Measurements from ENCODE around the gene CLSTN3.
"Not testable (repeated sequence)": the region's sequence is repeated elsewhere in the genome, so short reads cannot be mapped to it uniquely, and the experiment has no call there.

The CLSTN3 gene

DNA sequence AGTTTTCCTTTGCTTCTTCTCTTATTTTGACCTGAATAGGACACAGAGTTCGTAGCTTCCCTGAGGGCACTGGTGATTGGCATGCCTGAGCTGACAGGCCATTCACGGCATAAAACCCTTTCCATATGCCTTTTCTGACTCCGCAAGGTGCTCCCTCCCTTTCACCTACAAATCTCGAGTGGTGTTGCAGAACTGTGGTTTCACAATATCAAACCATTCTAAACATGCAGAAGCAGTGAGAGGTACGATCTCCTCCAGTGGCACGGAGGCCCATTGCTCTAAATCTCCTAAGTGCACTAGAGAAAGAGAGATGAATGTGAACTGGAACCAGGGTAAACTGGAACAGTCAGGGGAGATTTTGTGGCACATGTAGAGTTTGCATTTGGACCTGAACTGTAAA is 23.9 kb downstream of the CLSTN3 start:
- no peak for DNase-seq

DNA sequence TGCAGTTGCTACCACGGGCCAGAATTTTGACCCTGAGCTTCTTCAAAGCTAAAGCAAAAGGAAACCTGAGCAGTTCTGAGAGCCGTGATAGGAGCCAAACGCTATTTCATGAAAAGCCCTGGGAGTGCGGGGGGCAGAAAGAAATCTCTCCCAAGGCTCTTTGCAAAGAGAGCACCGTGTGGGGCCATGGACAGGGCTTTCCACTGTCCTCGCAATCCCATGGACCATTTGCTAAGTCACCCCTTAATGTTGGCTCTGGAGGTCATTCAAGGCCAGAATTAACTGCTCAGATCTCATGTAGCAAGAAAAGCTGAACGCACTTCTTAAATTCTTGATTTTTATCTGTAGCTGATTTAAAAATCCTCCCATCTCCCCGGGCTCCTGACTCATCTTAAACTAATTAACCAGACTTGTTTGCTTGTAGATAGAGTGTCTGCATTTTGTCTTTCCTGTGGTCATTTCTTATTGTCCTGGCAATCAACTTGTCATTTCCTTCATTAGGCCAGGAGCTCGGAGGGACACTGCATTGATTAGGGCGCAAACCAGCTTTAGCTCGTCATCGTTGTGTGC is 24.8 kb downstream of the CLSTN3 start:
- DNase-seq = no peak

- no peak for DNase-seq
Measured at GRCh38 chr12:7155471-7156034, 25.4 kb downstream of the CLSTN3 start.

- DNase-seq = no peak
Measured at GRCh38 chr12:7156259-7157197, 26.4 kb downstream of the CLSTN3 start.

DNA sequence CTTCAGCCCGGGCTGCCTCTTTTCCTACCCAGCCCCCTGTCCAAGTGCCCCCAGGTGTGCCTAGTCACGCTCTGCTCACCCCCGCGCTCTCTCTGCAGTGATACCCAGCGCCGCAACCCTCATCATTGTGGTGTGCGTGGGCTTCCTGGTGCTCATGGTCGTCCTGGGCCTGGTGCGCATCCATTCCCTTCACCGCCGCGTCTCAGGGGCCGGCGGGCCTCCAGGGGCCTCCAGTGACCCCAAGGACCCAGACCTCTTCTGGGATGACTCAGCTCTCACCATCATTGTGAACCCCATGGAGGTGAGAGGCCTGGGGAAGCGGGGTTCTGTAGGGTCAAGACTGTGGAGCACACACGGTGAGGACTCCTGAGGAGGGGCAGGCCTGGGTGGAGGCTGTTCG is 27.2 kb downstream of the CLSTN3 start:
- no peak for DNase-seq

DNA sequence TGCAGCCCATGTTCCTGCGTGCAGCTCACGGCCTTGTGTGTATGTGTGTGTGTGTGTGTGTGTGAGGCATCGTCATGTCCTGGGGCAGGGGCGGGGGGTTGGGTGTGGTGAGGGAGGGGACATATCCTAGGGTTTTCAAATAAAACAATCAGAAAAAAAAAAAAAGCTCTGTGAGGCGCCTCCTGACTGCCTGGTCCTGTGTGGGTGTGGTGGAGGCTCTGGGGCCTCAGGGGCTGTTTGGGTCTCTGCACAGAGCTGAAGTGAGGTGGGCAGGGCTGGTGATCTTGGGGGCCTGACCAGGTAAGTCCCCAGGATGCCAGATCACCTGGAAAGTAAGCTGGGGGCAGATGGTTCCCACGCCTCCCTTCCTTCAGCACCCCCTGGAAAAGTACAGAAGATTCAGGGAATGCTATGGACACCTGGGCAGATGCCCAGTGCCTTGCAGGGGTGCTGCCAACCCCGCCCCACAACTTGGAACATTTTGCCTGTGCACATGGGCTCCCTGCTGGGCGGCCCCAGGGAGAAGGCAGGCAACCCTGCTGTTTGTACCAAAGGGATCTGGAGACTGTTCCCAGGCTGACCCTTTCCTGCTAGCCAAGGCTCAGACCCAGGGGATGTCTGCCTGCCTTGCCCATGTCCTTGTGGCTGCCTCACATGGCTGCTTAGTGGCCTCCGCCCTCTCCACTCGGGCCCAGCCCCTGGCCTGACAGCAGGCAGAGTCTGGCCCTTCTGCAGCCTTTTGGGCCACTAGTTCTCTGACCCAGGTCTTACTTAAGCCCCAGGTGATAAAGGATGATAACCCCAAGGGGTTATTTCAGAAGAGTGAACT is 28.8 kb downstream of the CLSTN3 start:
- DNase-seq = no peak

DNA sequence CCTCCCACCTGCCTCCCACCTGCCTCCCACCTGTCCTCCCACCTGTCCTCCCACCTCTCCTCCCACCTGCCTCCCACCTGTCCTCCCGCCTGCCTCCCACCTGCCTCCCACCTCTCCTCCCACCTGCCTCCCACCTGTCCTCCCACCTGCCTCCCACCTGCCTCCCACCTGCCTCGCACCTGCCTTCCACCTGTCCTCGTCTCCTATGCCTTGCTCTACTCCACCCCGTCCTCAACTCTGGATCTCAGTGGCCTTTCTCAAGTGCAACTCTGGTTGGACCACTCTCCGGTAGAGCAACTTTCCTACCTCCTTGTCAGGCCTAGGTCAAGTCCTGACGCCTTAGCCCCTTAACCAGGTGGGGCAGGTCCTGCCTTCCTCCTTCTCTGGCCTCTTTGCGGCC is 30.0 kb downstream of the CLSTN3 start:
- no peak for DNase-seq

GRCh38 chr12:7161327-7161726 is 31.2 kb downstream of the CLSTN3 start:
- DNase-seq = no peak

- DNase-seq = no peak
Measured at GRCh38 chr12:7161811-7162210, 31.6 kb downstream of the CLSTN3 start.

DNA sequence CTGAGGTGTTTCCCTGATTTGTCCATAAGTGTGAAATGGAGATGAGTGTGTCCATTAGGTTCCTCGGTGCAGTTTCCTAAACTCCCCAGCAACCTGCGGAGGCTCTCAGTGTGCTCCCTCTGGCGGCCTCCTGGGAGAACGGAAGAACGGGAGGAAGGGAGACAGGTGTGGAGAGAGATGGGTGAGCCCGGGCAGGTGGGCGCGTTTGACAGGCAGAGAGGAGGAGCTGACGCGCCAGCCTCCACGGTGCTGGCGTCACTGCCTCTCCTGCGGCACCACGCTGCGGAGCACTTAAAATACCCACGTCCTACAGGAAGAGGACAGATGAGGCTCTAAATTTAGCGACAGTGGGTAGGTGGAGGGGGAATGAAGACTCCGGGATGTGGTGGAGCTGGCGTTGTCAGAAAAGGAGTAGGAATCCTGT is 32.5 kb downstream of the CLSTN3 start:
- no peak for DNase-seq

DNA sequence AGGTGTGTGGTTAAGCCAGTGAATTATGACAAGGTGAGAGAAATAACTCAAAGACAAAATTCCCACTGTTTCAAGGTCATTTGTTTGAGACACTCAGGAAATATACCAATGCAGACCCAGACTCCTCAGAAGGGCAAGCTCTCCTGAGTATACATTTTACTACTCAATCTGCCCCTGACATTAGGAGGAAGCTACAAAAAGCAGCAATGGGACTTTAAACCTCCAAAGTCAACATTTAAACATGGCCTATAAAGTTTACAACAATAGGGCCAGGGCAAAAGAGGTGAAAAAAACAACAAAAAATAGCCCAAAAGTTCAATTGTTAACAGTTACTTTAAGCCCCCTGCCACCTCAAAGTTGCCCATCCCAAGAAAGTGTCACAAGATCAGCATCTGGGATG is 39.8 kb downstream of the CLSTN3 start:
- DNase-seq = no peak

- no peak for DNase-seq
Measured at GRCh38 chr12:7171854-7172253, 41.7 kb downstream of the CLSTN3 start.

DNA sequence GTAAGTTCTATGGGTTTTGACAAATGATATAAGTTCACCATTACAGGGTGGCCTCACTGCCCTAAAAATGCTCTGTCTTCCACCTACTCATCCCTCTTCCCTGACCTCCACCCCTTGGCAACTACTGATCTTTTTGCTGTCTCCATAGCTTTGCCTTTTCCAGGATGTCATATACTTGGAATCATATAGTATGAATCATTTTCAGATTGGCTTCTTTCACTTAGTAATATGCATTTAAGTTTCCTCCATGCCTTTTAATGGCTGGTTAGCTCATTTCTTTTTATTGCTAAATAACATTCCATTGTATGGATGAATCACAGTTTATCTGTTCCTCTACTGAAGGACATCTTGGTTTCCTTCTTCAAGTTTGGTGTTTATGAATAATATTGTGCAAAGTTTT is 45.3 kb downstream of the CLSTN3 start:
- DNase-seq = no peak

- DNase-seq = no peak
Measured at GRCh38 chr12:7176595-7176994, 46.4 kb downstream of the CLSTN3 start.

- no peak for DNase-seq
Measured at GRCh38 chr12:7178481-7178880, 48.3 kb downstream of the CLSTN3 start.

DNA sequence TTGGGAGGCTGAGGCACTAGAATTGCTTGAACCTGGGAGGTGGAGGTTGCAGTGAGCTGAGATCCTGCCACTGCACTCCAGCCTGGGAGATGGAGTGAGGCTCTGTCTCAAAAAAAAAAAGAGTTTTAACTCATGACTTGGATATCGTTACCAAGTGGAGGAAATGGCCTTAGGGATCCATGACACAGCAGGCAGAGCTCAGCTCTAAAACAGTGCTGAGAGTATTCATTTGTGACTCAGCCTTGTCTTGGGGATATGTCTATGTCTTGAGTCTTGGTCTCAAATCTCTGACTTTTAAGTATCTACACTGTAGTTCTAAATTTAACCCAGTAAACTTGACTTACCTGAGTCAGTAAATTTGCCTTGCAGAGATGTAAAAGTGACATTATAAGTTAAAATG is 50.5 kb downstream of the CLSTN3 start:
- DNase-seq = no peak

GRCh38 chr12:7186058-7186457 is 55.9 kb downstream of the CLSTN3 start:
- not testable (repeated sequence) for DNase-seq

- no peak for DNase-seq
Measured at GRCh38 chr12:7188562-7189397, 58.6 kb downstream of the CLSTN3 start.

- DNase-seq = peak; percentile 33
Measured at GRCh38 chr12:7189398-7190267, 59.5 kb downstream of the CLSTN3 start, which contains the start of gene PEX5. Gene PEX5, plus strand, starts transcription at chr12:7189686. Its CDS starts 692 bp downstream, at chr12:7190378.

DNA sequence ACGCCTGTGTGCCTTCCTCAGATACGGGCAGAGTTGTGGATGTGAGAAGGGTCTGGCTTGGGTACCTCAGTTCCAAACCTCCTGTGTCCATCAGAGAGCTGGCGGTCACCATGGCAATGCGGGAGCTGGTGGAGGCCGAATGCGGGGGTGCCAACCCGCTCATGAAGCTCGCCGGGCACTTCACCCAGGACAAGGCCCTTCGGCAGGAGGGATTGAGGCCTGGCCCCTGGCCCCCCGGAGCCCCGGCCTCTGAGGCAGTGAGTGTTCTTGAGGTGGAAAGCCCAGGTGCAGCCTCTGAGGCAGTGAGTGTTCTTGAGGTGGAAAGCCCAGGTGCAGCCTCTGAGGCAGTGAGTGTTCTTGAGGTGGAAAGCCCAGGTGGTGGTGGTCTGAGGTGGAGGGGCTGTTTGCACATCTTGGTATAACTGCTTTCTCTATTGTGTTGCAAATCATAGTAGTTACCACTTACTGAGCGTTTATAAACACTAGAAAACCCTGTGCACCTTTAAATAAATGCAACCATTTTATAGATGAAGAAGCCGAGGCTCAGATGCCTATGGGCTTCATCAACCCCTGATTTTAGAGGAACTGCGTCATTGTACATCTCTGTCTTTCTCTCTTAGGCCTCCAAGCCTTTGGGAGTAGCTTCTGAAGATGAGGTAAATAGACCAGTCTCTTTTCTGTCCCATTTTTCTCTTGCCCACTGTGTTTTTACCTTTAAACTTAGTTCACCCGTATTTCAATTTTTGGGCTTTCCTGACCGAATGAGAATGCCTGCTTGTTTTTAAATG is 60.3 kb downstream of the CLSTN3 start:
- DNase-seq = no peak
